IMR-90 (cell line): ENCODE results near the gene PAQR9. TPM values are rescaled to one million over a fixed set of nuclear protein-coding genes. Genes with fewer than 3 reads are reported as not detected.

ENCODE experiments used
- ATAC-seq: fragments of 200-7000 bp; cut with Tn5 transposase; 2 replicates; pipeline ENCODE4 v1.9.1; 2020; ENCODE audit warnings: low read depth, mild to moderate bottlenecking, moderate library complexity
- BruUV-seq: library from RNA; stranded (reverse); fragments of 400-500 nt; replicated peaks from 2 replicates; lab custom pipeline; 2021; lab: Mats Ljungman, UMichigan
- CTCF ChIA-PET: fragments of 300-600 bp; formaldehyde crosslinking; extraction: SDS; loops from one replicate; lab custom pipeline; 2021; ENCODE audit warnings: antibody characterized with exemption; lab: Yijun Ruan, JAX
- POLR2A ChIA-PET: fragments of 300-600 bp; sonication (Branson Sonifier 250); formaldehyde crosslinking; loops from one replicate; lab custom pipeline; 2022; ENCODE audit warnings: antibody characterized with exemption; ENCODE audit not compliant: unreplicated experiment; lab: Charles Lee
- DNase-seq: peaks from one replicate; pipeline ENCODE4 v3.0.0; 2013
- H2AFZ ChIP-seq: replicated peaks from 2 replicates; pipeline ENCODE3; 2013; ENCODE audit warnings: low read length, mild to moderate bottlenecking; ENCODE audit not compliant: poor library complexity
- H2AK5ac ChIP-seq: 2 replicates; pipeline ENCODE4 v1.6.1; 2013; ENCODE audit warnings: low read depth, low read length, inconsistent platforms
- H2AK9ac ChIP-seq: replicated peaks from 2 replicates; pipeline ENCODE3; 2013; ENCODE audit warnings: mild to moderate bottlenecking, low read depth, low read length, moderate library complexity; ENCODE audit not compliant: poor library complexity
- H2BK120ac ChIP-seq: 2 replicates; pipeline ENCODE4 v1.6.1; 2013; ENCODE audit warnings: low read depth, low read length, inconsistent platforms
- H2BK15ac ChIP-seq: 3 replicates; pipeline ENCODE4 v1.6.1; 2013; ENCODE audit warnings: low read depth, low read length, inconsistent platforms
- H2BK20ac ChIP-seq: 2 replicates; pipeline ENCODE4 v1.6.1; 2013; ENCODE audit warnings: low read depth, mild to moderate bottlenecking, inconsistent platforms, low read length, moderate library complexity
- H2BK5ac ChIP-seq: 2 replicates; pipeline ENCODE4 v1.6.1; 2013; ENCODE audit warnings: mild to moderate bottlenecking, low read depth, low read length, inconsistent platforms; ENCODE audit not compliant: poor library complexity, severe bottlenecking
- H3K14ac ChIP-seq: replicated peaks from 2 replicates; pipeline ENCODE4 v1.6.1; 2013; ENCODE audit warnings: low read depth, low read length, inconsistent platforms
- H3K18ac ChIP-seq: 2 replicates; pipeline ENCODE4 v1.6.1; 2013; ENCODE audit warnings: low read depth, low read length, control low read depth
- H3K23ac ChIP-seq: 2 replicates; pipeline ENCODE4 v1.6.1; 2013; ENCODE audit warnings: low read depth, low read length, inconsistent platforms
- H3K27ac ChIP-seq: 2 replicates; pipeline ENCODE4 v1.5.1; 2013; ENCODE audit warnings: mild to moderate bottlenecking, control low read depth, low read length; ENCODE audit not compliant: insufficient read depth
- H3K27me3 ChIP-seq: 2 replicates; pipeline ENCODE4 v1.6.1; 2013; ENCODE audit warnings: low read length; ENCODE audit not compliant: control insufficient read depth, insufficient read depth
- H3K36me3 ChIP-seq: 2 replicates; pipeline ENCODE4 v1.6.1; 2013; ENCODE audit warnings: low read length, mixed read lengths; ENCODE audit not compliant: control insufficient read depth, insufficient read depth
- H3K4ac ChIP-seq: 2 replicates; pipeline ENCODE4 v1.6.1; 2013; ENCODE audit warnings: low read depth, low read length, inconsistent platforms
- H3K4me1 ChIP-seq: 2 replicates; pipeline ENCODE4 v1.6.1; 2013; ENCODE audit warnings: low read length, mixed read lengths; ENCODE audit not compliant: control insufficient read depth, insufficient read depth
- H3K4me2 ChIP-seq: 2 replicates; pipeline ENCODE4 v1.6.1; 2013; ENCODE audit warnings: low read depth, mild to moderate bottlenecking, control low read depth, low read length, moderate library complexity
- H3K4me3 ChIP-seq: 2 replicates; pipeline ENCODE4 v1.5.1; 2013; ENCODE audit warnings: low read depth, mild to moderate bottlenecking, control low read depth, low read length, moderate library complexity; ENCODE audit not compliant: insufficient read depth
- H3K56ac ChIP-seq: 2 replicates; pipeline ENCODE4 v1.6.1; 2013; ENCODE audit warnings: low read length, inconsistent platforms; ENCODE audit not compliant: insufficient read depth; ENCODE audit errors: extremely low read depth
- H3K79me1 ChIP-seq, 2 experiments: 2 replicates each; pipeline ENCODE4 v1.6.1; 2013; ENCODE audit warnings: low read length in 2 of 2, inconsistent platforms in 1 of 2, low read depth in 1 of 2
- H3K9ac ChIP-seq: 2 replicates; pipeline ENCODE4 v1.6.1; 2013; ENCODE audit warnings: low read depth, low read length, control low read depth
- H3K9me1 ChIP-seq: 2 replicates; pipeline ENCODE4 v1.6.1; 2013; ENCODE audit warnings: low read length, inconsistent platforms; ENCODE audit not compliant: insufficient read depth
- H3K9me3 ChIP-seq: 2 replicates; pipeline ENCODE4 v1.6.1; 2013; ENCODE audit warnings: low read length; ENCODE audit not compliant: control insufficient read depth, insufficient read depth
- H4K20me1 ChIP-seq: 2 replicates; pipeline ENCODE4 v1.6.1; 2013; ENCODE audit warnings: low read length, inconsistent platforms; ENCODE audit not compliant: insufficient read depth
- H4K5ac ChIP-seq: 2 replicates; pipeline ENCODE4 v1.6.1; 2013; ENCODE audit warnings: mild to moderate bottlenecking, low read depth, low read length, control low read depth
- H4K8ac ChIP-seq, 2 experiments: 2 replicates each; pipeline ENCODE4 v1.6.1; 2013; ENCODE audit warnings: low read depth in 2 of 2, low read length in 2 of 2, control low read depth in 1 of 2, inconsistent platforms in 1 of 2
- H4K91ac ChIP-seq: 2 replicates; pipeline ENCODE4 v1.6.1; 2013; ENCODE audit warnings: low read depth, low read length, inconsistent platforms; ENCODE audit not compliant: insufficient read depth
- FOS ChIP-seq: fragments of 150-350 bp; IDR thresholded peaks from 2 replicates; pipeline ENCODE4 v1.6.1; 2016; ENCODE audit warnings: low read depth, low read length
- POLR2A ChIP-seq: IDR thresholded peaks from 2 replicates; pipeline ENCODE4 v1.6.1; 2012; ENCODE audit warnings: mild to moderate bottlenecking, low read depth, low read length
- RCOR1 ChIP-seq: IDR thresholded peaks from 2 replicates; pipeline ENCODE4 v1.6.1; 2012; ENCODE audit warnings: mild to moderate bottlenecking, low read length, improper control_type of control experiment; ENCODE audit not compliant: insufficient replicate concordance
- SMC3 ChIP-seq: fragments of 150-350 bp; IDR thresholded peaks from 2 replicates; pipeline ENCODE4 v1.6.1; 2016; ENCODE audit warnings: low read depth, mild to moderate bottlenecking, antibody characterized with exemption, low read length, moderate library complexity
- WGBS, 2 experiments: methylation state at CpG; one replicate each; pipeline versions ENCODE4 v1.1.5 to v1.1.7; 2013; ENCODE audit warnings: missing lambda C conversion rate in 2 of 2; ENCODE audit not compliant: insufficient read length in 1 of 2; ENCODE audit errors: extremely low coverage in 2 of 2; 5-methylcytosine and 5-hydroxymethylcytosine counted together
- dilution Hi-C: fragments of 300-500 bp; cut with HindIII; formaldehyde crosslinking; loops from one replicate; pipeline ENCODE4 v1.14.3; 2018; ENCODE audit warnings: low sequenced_read_pairs; ENCODE audit not compliant: unreplicated experiment
- in situ Hi-C: fragments of 300-500 bp; cut with MboI; formaldehyde crosslinking; loops from 3 replicates; pipeline ENCODE4 v1.14.3; 2019; ENCODE audit warnings: low sequenced_read_pairs, inconsistent platforms, mixed read lengths
- intact Hi-C: fragments of 100-400 bp; cut with micrococcal nuclease; formaldehyde crosslinking; loops from 2 replicates; pipeline ENCODE4 v1.10.0; 2022
- polyA plus RNA-seq, 3 experiments: library from polyadenylated mRNA; depleted of rRNA; stranded (reverse); fragments of >200 nt; gene quantifications; 2 replicates each; pipeline ENCODE4 v1.2.3, GENCODE V29; 2012; ENCODE audit warnings: low replicate concordance in 1 of 3
- total RNA-seq: library from RNA; depleted of rRNA; stranded (reverse); fragments of >200 nt; gene quantifications from 2 replicates; pipeline ENCODE4 v1.2.3, GENCODE V29; 2012
- TF ChIP-seq, protein P1 (sequence below): fragments of 150-350 bp; IDR thresholded peaks from 2 replicates; pipeline ENCODE4 v1.6.1; 2016; ENCODE audit warnings: low read depth, mild to moderate bottlenecking, low read length, moderate library complexity, borderline replicate concordance
- TF ChIP-seq, protein P2 (sequence below): conservative IDR thresholded peaks from 2 replicates; pipeline ENCODE4 v1.5.1; 2012; ENCODE audit warnings: mild to moderate bottlenecking, low read depth, low read length, improper control_type of control experiment

The PAQR9 gene
- total and polyA plus RNA-seq, 2 of the 4 experiments (the other 2 are of a cell fraction) = 0.05 TPM; not detected in 1

GRCh38 chr3:142940000-142940399, 23.5 kb downstream of the PAQR9 start:
- in situ Hi-C loops = no loop called here
- H4K8ac ChIP-seq = no peak overlapping the region
- ATAC-seq = no peak

More at GRCh38 chr3:142940000-142940399, 23.5 kb downstream of the PAQR9 start:
- no peak overlapping the region for H3K14ac ChIP-seq
- TF ChIP-seq RCOR1 (no peak), FOS (no peak), SMC3 (no peak), POLR2A (no peak)
- TF ChIP-seq, protein P1, sequence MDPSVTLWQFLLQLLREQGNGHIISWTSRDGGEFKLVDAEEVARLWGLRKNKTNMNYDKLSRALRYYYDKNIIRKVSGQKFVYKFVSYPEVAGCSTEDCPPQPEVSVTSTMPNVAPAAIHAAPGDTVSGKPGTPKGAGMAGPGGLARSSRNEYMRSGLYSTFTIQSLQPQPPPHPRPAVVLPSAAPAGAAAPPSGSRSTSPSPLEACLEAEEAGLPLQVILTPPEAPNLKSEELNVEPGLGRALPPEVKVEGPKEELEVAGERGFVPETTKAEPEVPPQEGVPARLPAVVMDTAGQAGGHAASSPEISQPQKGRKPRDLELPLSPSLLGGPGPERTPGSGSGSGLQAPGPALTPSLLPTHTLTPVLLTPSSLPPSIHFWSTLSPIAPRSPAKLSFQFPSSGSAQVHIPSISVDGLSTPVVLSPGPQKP = no peak
- TF ChIP-seq, protein P2, sequence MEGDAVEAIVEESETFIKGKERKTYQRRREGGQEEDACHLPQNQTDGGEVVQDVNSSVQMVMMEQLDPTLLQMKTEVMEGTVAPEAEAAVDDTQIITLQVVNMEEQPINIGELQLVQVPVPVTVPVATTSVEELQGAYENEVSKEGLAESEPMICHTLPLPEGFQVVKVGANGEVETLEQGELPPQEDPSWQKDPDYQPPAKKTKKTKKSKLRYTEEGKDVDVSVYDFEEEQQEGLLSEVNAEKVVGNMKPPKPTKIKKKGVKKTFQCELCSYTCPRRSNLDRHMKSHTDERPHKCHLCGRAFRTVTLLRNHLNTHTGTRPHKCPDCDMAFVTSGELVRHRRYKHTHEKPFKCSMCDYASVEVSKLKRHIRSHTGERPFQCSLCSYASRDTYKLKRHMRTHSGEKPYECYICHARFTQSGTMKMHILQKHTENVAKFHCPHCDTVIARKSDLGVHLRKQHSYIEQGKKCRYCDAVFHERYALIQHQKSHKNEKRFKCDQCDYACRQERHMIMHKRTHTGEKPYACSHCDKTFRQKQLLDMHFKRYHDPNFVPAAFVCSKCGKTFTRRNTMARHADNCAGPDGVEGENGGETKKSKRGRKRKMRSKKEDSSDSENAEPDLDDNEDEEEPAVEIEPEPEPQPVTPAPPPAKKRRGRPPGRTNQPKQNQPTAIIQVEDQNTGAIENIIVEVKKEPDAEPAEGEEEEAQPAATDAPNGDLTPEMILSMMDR = no peak
- H3K18ac ChIP-seq = no peak overlapping the region
- H3K27ac ChIP-seq = no peak overlapping the region
- H2AK5ac ChIP-seq = no peak overlapping the region
- BruUV-seq = no TSS peak
- no peaks in the 10 kb centered on the region for H3K9me3 ChIP-seq
- H2AK9ac ChIP-seq = no peak overlapping the region
- H2AFZ ChIP-seq = no peak overlapping the region
- dilution Hi-C loops (no loop called here), intact Hi-C loops (loop anchor here (10.0 kb wide), 1 partner anchor 1315 kb away; no protein-coding TSS in a partner anchor)
- H3K56ac ChIP-seq = no peak overlapping the region
- no peaks in the 10 kb centered on the region for H3K4me1 ChIP-seq
- no peak overlapping the region for H3K4me3 ChIP-seq
- no peaks in the 10 kb centered on the region for H3K36me3 ChIP-seq
- no peaks in the 10 kb centered on the region for H3K79me1 ChIP-seq
- H2BK120ac ChIP-seq = no peak overlapping the region
- no peak overlapping the region for H3K23ac ChIP-seq
- no peaks in the 10 kb centered on the region for H4K20me1 ChIP-seq
- H3K4ac ChIP-seq = no peak overlapping the region
- CTCF ChIA-PET = no interaction called here
- H4K91ac ChIP-seq = no peak overlapping the region
- no peak overlapping the region for H2BK5ac ChIP-seq
- no peak overlapping the region for H2BK20ac ChIP-seq
- no peak for DNase-seq
- H4K5ac ChIP-seq = no peak overlapping the region
- no peaks in the 10 kb centered on the region for H3K9me1 ChIP-seq
- H2BK15ac ChIP-seq = no peak overlapping the region
- H3K4me2 ChIP-seq = no peak overlapping the region
- no peak overlapping the region for H3K9ac ChIP-seq
- no CpG with 5 or more reads among the region's 1 CpG for WGBS, 2 experiments
- H3K27me3 ChIP-seq = peaks cover 10% of the 10 kb centered on the region
- POLR2A ChIA-PET = no interaction called here
